IPS-11a (cell line): Measurements from ENCODE around the gene TSHZ3.
A peak's percentile ranks its signal among the peaks of the same experiment; 100 is the strongest.

Experiments
- H3K4me3 ChIP-seq: one replicate; pipeline ENCODE4 v1.5.1; 2013; ENCODE audit warnings: low read depth, low read length, control low read depth

TSHZ3 gene

GRCh38 chr19:31354799-31355664, 5.8 kb upstream of the TSHZ3 start:
- no peak overlapping the region for H3K4me3 ChIP-seq

GRCh38 chr19:31354316-31354715, 5.1 kb upstream of the TSHZ3 start:
- no peak overlapping the region for H3K4me3 ChIP-seq

GRCh38 chr19:31353833-31354232, 4.6 kb upstream of the TSHZ3 start:
- no peak overlapping the region for H3K4me3 ChIP-seq

- peak overlapping the region; percentile 17 for H3K4me3 ChIP-seq
These were observed 3.8 kb upstream of the TSHZ3 start for GRCh38 chr19:31352782-31353651.

GRCh38 chr19:31352296-31352781, 3.1 kb upstream of the TSHZ3 start:
- H3K4me3 ChIP-seq, result peak overlapping the region; percentile 17

GRCh38 chr19:31351855-31352195, 2.6 kb upstream of the TSHZ3 start:
- peak overlapping the region; percentile 43 for H3K4me3 ChIP-seq

- H3K4me3 ChIP-seq, result peak overlapping the region; percentile 43
These were observed 2.0 kb upstream of the TSHZ3 start for GRCh38 chr19:31351056-31351854.

GRCh38 chr19:31350693-31351055, 1.4 kb upstream of the TSHZ3 start:
- peak overlapping the region; percentile 43 for H3K4me3 ChIP-seq

- peak overlapping the region; percentile 43 for H3K4me3 ChIP-seq
These were observed 927 bp upstream of the TSHZ3 start for GRCh38 chr19:31350033-31350692.

- H3K4me3 ChIP-seq, result peak overlapping the region; percentile 60
These were observed 616 bp downstream of the TSHZ3 start for GRCh38 chr19:31348481-31349159.

GRCh38 chr19:31347828-31348392, 1.3 kb downstream of the TSHZ3 start:
- H3K4me3 ChIP-seq, result peak overlapping the region; percentile 9

- no peak overlapping the region for H3K4me3 ChIP-seq
These were observed 1.9 kb downstream of the TSHZ3 start for GRCh38 chr19:31347354-31347753.

GRCh38 chr19:31346184-31347059, 2.8 kb downstream of the TSHZ3 start:
- H3K4me3 ChIP-seq, result no peak overlapping the region

- no peak overlapping the region for H3K4me3 ChIP-seq
These were observed 4.8 kb downstream of the TSHZ3 start for GRCh38 chr19:31344403-31344802.

GRCh38 chr19:31342926-31343325, 6.3 kb downstream of the TSHZ3 start:
- no peak overlapping the region for H3K4me3 ChIP-seq

GRCh38 chr19:31340042-31341025, 8.9 kb downstream of the TSHZ3 start:
- no peak overlapping the region for H3K4me3 ChIP-seq

- H3K4me3 ChIP-seq, result no peak overlapping the region
These were observed 9.8 kb downstream of the TSHZ3 start for GRCh38 chr19:31339411-31339810.
